Tibial nerve (tissue), 4 donors: ENCODE results near the gene POGZ.

ENCODE experiments used
- CTCF ChIP-seq, 5 experiments: fragments of 200-600 bp in 3 of 5; fragments of 450-650 bp in 2 of 5; sonication (generic) in 3 of 5; IDR thresholded peaks; one replicate each; pipeline ENCODE4 v1.5.1; 2016 to 2019; ENCODE audit warnings: antibody characterized with exemption in 5 of 5, mild to moderate bottlenecking in 3 of 5, moderate library complexity in 2 of 5
- EP300 ChIP-seq, 2 donors: sonication (generic); formaldehyde crosslinking; IDR thresholded peaks; one replicate each; pipeline ENCODE4 v1.6.1; 2017; ENCODE audit warnings: antibody characterized with exemption in 2 of 2, mild to moderate bottlenecking in 1 of 2

- TF ChIP-seq EP300 (IDR thresholded peaks at IDR 0.05) (no peak), CTCF (IDR thresholded peaks at IDR 0.05) (no peak)
Measured at GRCh38 chr1:151479462-151479861, 20.2 kb upstream of the POGZ start.
